SK-N-MC (cell line): ENCODE data around the gene CMSS1.
"Not testable (repeated sequence)": the region's sequence is repeated elsewhere in the genome, so short reads cannot be mapped to it uniquely, and the experiment has no call there.

Experiments
- DNase-seq: peaks from one replicate; pipeline ENCODE4 v3.0.0-alpha.2; 2011; ENCODE audit warnings: low read depth, low spot score
- H3K27ac ChIP-seq: fragments of 200-600 bp; sonication (generic); 2 replicates; pipeline ENCODE4 v1.5.1; 2016; ENCODE audit warnings: mixed run types
- H3K36me3 ChIP-seq: fragments of 200-600 bp; sonication (generic); 2 replicates; pipeline ENCODE4 v1.6.1; 2017; ENCODE audit warnings: antibody characterized with exemption, low read length, mixed read lengths; ENCODE audit not compliant: insufficient read depth
- H3K4me3 ChIP-seq: fragments of 200-600 bp; sonication (generic); 2 replicates; pipeline ENCODE4 v1.5.1; 2016
- H3K9ac ChIP-seq: fragments of 200-600 bp; sonication (generic); 2 replicates; pipeline ENCODE4 v1.8.0; 2017; ENCODE audit warnings: mixed run types, mixed read lengths; ENCODE audit not compliant: insufficient read length
- H3K9me3 ChIP-seq: fragments of 200-600 bp; sonication (generic); 2 replicates; pipeline ENCODE4 v1.6.1; 2017; ENCODE audit warnings: low read depth, mild to moderate bottlenecking, antibody characterized with exemption, low read length, moderate library complexity, mixed read lengths
- EZH2 ChIP-seq: fragments of 200-600 bp; sonication (generic); IDR thresholded peaks from one replicate; pipeline ENCODE4 v1.6.1; 2017; ENCODE audit warnings: antibody characterized with exemption
- FOXP2 ChIP-seq: optimal IDR thresholded peaks from 2 replicates; pipeline ENCODE3; 2011; ENCODE audit warnings: mild to moderate bottlenecking, moderate library complexity; ENCODE audit not compliant: insufficient read depth; ENCODE audit errors: extremely low read length, control extremely low read depth
- POLR2AphosphoS5 ChIP-seq: IDR thresholded peaks from 2 replicates; pipeline ENCODE4 v1.6.1; 2012; ENCODE audit warnings: mild to moderate bottlenecking, low read depth, low read length, borderline replicate concordance

The CMSS1 gene

DNA sequence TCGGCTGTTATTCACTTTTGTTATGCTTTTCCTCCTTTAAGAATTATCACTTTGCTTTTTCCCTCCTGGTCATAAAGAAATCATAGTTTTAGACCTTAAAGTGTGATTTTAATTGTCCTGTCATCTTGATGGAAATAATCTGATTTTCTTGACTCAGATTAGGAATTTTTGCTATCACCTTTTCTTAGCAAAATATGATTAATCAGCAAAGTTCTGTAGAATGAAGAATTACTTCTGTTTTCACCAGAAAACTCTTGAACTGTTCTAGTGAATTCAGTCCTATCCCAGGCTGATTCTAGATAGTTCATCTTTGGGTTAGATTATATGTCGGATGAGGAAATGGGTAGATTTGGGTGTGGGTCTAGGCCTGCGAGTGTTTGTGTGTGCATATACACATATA is 12.2 kb downstream of the CMSS1 start:
- H3K36me3 ChIP-seq = no peaks in the 10 kb centered on the region
- no peak overlapping the region for H3K4me3 ChIP-seq
- H3K9me3 ChIP-seq = no peaks in the 10 kb centered on the region
- no peak for TF ChIP-seq POLR2AphosphoS5
- TF ChIP-seq FOXP2 = no peak
- no peak for TF ChIP-seq EZH2
- no peak overlapping the region for H3K27ac ChIP-seq
- no peak overlapping the region for H3K9ac ChIP-seq
- DNase-seq = no peak

DNA sequence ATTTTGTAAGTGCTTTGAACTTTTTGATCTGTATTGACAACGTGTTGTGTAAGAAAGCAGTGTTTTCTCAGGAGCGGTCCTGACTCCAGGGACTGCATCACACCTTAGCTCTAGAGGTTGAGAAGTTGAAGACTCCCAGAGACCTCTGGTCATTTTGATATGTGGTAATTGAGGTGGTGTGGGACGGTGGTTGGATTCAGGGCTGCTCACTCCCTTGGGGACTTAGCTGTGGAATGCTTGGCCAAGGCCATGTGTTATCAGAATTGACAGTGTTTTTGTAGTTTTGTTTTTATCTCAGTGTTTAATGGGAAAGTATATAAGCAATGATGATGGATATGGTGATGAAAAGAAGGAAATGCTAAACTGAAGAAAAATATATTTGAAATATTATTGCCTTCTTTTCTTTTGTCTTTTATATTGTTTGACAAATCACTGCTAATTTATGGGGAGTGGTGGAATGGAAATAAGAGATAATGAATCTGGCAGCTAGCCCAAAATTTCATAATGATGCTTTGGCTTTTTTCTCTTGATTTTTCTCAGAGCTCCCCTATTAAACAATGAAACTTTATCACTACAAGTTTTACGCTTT is 16.0 kb downstream of the CMSS1 start:
- Histone ChIP-seq H3K9me3 (no peaks in the 10 kb centered on the region), H3K27ac (no peak overlapping the region), H3K36me3 (no peaks in the 10 kb centered on the region), H3K9ac (no peak overlapping the region), H3K4me3 (no peak overlapping the region)
- no peak for DNase-seq
- no peak for TF ChIP-seq FOXP2
- TF ChIP-seq POLR2AphosphoS5 = no peak
- TF ChIP-seq EZH2 = no peak

DNA sequence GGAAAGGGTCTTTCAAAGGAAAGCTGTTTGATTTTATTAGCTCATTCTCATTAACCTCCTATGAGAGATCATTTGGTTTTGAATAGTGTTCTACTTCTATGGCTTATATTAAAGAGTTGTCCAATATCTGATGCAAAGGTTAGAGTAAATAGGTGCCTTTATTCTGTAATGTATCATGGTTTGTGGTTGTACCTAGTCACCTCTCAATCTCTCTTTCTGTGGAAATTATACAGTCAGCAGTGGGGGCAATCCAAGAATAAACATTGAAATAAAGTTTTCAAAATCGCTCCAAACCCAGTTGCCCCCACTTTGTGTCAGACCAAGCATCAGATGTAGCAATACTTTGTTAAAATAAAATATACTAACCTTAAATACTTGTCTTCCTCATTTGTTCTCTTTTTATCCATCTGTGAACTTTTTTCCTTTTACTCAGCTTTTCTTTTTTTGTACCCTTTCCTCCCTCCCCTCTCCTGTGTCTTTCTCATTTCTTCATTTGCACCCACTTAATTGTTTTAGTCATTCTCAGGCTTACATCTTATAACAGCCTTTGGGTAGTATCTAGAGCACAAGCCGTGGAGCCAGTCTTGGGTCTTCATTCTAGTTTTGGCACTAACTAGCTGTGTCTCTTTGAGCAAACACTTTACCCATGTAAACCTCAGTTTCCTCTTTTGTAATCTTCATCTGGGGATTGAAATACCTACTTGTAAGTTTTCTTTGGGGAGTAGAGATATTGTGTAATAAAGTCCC is 16.7 kb downstream of the CMSS1 start:
- H3K27ac ChIP-seq = no peak overlapping the region

DNA sequence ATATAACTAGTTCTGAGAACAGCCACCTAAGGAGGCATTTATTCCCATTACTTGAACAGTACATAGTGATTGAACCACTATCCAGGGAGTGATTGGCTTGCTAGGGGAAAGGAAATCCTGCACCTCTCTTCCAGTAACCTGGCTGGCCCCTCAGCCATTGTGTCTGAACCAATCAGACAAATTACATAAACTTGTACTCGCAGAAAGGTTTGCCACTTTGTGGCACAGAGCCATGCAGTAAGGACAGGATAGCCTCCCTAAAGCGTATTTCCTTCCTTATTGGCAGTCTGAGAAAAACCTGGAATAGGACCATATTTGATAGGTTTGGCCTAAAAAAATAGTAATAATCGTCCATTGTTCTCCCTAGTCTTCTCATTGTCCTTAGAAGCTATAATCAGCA is 19.0 kb downstream of the CMSS1 start:
- Histone ChIP-seq H3K9ac (no peak overlapping the region), H3K27ac (no peak overlapping the region), H3K36me3 (no peaks in the 10 kb centered on the region), H3K9me3 (no peaks in the 10 kb centered on the region), H3K4me3 (no peak overlapping the region)
- TF ChIP-seq POLR2AphosphoS5 = no peak
- TF ChIP-seq FOXP2 = no peak
- TF ChIP-seq EZH2 = no peak
- no peak for DNase-seq

More for the DNA sequence above, 16.7 kb downstream of the CMSS1 start:
- Histone ChIP-seq H3K9ac (no peak overlapping the region), H3K36me3 (no peaks in the 10 kb centered on the region), H3K9me3 (no peaks in the 10 kb centered on the region), H3K4me3 (no peak overlapping the region)
- TF ChIP-seq POLR2AphosphoS5 (no peak), FOXP2 (no peak), EZH2 (no peak)
- no peak for DNase-seq

DNA sequence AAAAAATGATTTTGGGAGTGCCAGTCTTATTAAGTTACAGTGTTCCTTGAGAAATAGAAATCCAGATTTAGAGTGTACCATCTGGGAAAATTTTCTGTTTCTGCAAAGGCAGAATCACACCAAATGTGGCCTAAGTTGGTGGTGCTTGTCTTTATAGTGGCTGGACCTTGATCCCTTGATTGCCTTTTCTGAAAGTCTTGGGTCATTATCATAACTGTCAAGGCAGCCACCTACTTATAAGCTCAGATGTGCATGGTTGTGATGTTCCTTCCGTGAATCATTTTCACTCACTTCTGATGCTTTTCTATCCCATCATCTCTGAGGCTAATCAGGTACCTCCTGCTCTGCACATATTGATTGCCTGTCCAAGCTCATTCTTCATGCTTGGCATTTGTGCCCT is 20.1 kb downstream of the CMSS1 start:
- DNase-seq = no peak
- Histone ChIP-seq H3K9ac (no peak overlapping the region), H3K36me3 (no peaks in the 10 kb centered on the region), H3K4me3 (no peak overlapping the region), H3K9me3 (no peaks in the 10 kb centered on the region), H3K27ac (no peak overlapping the region)
- TF ChIP-seq POLR2AphosphoS5 = no peak
- TF ChIP-seq FOXP2 = no peak
- TF ChIP-seq EZH2 = no peak

DNA sequence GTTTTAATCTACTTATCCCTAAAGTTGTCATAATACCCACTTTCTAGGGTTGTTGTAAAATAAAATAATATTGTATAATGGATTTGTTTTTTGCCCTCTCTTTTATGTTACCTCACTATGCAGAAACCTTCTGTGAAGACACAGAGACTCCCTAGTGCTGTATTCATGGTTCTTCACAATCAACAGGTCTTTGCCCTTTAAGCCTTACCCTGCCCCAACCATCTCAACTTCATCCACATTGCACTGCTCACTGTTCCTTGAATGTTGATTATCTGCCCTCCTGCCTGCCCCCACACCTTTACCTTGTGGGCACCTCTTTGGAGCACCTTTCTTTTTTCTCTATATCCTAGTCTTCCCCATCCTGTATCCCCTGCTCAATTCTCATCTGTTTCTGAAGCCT is 21.1 kb downstream of the CMSS1 start:
- TF ChIP-seq EZH2 (no peak), FOXP2 (no peak), POLR2AphosphoS5 (no peak)
- DNase-seq = no peak
- H3K4me3 ChIP-seq = no peak overlapping the region

DNA sequence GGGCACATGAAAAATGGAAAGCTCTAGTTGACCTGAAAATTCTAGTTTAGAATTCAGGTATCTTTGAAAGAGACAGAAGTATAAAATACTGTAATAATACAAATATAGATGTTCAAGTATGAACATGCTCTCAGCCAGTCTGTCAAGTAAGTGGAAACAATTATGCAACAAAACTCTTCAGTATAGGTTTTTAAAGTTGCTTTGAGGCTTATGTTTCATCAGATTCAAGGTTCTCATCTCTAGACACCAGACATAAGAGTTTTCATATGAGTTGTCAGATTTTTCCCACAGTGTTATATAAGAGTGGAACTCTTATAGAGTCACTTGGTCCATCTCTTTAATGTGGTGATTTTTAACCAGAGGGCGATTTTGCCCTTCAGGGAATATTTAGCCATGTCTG is 22.0 kb downstream of the CMSS1 start:
- Histone ChIP-seq H3K27ac (no peak overlapping the region), H3K4me3 (no peak overlapping the region), H3K36me3 (no peaks in the 10 kb centered on the region), H3K9me3 (no peaks in the 10 kb centered on the region), H3K9ac (no peak overlapping the region)
- TF ChIP-seq FOXP2 (no peak), EZH2 (no peak)
- no peak for DNase-seq

More for the DNA sequence above, 21.1 kb downstream of the CMSS1 start:
- Histone ChIP-seq H3K9ac (no peak overlapping the region), H3K9me3 (no peaks in the 10 kb centered on the region), H3K27ac (no peak overlapping the region), H3K36me3 (no peaks in the 10 kb centered on the region)

DNA sequence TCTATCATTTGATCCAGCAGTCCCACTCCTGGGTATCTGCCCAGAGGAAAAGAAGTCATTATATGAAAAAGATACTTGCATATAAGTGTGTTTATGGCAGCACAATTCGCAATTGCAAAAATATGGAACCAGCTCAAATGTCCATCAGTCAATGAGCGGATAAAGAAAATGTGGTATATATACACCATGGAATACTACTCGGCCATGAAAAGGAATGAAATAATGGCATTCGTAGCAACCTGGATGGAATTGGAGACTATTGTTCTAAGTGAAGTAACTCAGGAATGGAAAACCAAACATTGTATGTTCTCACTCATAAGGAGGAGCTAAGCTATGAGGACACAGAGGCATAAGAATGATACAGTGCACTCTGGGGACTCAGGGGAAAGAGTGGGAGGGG is 24.3 kb downstream of the CMSS1 start:
- DNase-seq, H3K4me3 ChIP-seq, H3K27ac ChIP-seq, H3K36me3 ChIP-seq, H3K9ac ChIP-seq, H3K9me3 ChIP-seq: not testable (repeated sequence)
